HG03135 (cell line): ENCODE measurements around the gene SLC24A5.

ENCODE experiments used
- ATAC-seq: cut with Tn5 transposase; IDR thresholded peaks from one replicate; pipeline ENCODE4 v1.9.1; 2021; ENCODE audit warnings: mild to moderate bottlenecking, moderate library complexity; ENCODE audit not compliant: unreplicated experiment

Gene SLC24A5

DNA sequence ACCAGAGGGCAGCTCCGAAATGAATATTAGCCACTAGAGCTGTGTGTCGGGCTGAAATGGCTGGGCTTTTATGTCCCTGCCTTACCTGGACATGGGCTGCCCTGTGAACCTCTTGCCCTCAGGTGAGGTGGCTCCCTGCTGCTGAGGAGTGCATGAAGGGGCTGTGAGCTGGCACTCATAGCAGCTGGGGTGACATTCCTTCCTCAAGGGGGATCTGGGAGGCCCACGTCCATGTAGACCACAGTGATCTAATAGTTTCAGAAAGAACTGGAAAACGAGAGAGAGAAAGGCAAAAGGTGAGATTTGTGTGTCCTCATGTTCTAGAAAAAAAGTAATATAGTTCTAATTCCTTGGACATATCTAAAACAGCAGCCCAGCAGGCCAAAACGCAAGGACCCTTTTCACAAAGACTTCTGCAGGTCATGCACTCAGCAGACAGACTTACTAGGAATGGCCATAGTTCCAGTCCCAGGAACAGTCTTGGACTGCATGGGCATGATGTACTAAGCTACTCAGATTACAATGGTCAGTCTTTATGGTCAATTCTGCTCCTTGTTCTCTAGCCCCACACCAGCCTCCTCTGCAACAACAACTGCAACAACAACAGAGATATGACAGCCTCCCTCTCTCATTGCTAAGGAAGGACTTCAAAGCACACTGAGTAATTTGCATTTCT is 10.8 kb upstream of the SLC24A5 start:
- no peak for ATAC-seq

- no peak for ATAC-seq
Observed at GRCh38 chr15:48112242-48112641, 8.5 kb upstream of the SLC24A5 start.

DNA sequence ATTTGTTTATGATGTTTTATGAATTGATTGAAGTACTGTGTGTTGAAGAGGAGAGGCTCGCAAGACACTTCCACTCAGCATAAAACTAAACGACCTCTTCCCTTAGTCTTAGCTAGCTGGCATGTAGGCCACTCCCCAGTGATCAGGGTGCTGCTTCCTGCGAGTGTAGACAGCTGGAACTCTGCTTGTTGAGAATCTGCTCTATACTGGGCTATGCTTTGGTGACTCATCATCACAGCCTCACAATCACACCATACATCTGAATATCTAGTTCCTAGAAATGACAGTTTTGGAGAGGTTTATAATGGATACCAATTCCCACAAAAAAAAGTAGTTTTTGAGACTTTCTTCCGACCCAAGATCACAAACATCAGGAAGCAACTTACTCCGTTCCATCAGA is 1.5 kb upstream of the SLC24A5 start:
- ATAC-seq, result no peak

GRCh38 chr15:48121849-48122248 is 1.1 kb downstream of the SLC24A5 start:
- no peak for ATAC-seq

DNA sequence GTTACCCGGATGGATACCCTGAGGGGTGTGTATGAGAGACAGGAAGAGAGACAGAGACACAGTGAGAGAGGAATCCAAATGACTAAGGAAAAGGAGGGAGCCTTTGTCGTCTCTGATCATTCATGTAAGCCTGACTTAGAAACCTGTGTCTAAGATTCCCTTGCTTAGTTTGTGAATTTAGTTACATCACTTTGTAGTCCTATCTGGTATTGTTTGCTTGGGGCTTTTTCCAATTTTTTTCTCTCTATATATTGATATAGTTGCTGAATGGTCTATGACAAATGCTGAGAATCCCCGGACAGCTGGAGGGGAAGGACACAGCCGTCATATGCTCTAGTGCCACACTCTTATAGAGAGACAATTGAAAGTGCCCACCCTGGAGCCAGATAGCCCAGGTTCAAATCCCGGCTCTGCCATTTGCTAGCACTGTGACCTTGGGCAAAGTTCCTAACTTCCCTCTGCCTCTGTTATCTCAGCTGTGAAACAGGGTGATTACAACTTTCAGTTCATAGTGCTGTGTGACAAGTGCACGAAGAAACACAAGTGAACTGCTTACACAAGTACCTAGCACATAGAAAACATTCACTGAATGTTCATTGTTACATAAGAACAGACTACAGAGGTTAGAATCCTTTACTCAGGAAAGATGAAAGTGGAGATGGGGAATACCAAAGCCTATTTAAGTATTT is 6.0 kb downstream of the SLC24A5 start:
- no peak for ATAC-seq

- no peak for ATAC-seq
Observed at GRCh38 chr15:48131324-48131723, 10.5 kb downstream of the SLC24A5 start.

DNA sequence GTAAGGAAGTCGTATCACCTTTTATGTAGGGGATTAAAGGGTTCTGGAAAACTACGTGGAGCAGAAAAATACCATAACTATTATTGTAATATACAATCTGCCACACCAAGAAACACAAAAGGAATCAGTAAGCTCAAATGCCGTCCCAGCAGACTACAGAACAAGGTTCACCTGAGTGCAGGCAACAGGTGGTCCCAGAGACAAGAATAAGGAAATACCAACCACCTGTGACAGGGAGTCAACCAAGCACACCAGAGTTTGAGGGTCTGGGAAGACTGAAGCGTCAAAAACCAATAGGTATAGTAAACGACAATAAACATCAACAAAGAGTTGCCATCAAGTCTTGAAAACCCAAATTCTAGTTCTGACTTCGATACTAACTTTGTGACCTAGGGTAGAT is 12.1 kb downstream of the SLC24A5 start:
- ATAC-seq, result no peak

DNA sequence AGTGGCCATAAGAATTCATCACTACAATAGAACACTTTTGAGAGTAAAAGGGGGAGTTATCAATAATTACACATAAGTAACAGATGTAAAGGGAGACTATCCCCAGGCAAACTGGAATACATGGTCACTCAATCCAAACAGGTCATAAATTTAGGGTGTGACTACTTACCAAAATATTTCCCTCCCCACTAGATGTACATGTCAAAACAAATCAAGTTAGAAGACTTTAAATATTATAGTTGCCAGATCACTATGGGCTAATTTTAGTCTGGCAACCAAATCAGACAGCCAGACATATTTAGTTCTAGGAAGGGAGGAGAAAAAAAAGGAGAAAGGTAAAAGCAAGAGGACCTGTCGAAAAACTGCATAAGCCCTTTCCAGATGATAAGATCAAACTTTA is 23.1 kb downstream of the SLC24A5 start:
- ATAC-seq, result no peak

DNA sequence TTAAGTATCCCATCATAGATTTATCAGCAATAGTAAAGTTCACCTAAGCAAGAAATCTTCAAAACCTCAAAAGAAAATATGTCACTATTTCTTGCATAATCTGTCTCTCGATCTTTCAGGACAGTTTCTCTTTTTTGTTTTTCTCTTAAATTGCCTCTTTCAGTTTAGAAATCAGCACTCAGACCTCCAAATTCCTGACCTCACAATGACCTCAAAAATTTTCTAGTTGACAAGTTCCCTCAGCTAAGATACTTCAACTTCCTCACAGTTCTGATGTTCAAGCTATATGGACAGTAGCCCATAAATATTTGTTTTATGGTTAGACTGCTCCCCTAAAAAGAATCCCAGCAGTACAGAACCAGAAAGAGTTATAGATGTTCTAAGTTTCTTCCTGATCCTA is 24.1 kb downstream of the SLC24A5 start:
- no peak for ATAC-seq

DNA sequence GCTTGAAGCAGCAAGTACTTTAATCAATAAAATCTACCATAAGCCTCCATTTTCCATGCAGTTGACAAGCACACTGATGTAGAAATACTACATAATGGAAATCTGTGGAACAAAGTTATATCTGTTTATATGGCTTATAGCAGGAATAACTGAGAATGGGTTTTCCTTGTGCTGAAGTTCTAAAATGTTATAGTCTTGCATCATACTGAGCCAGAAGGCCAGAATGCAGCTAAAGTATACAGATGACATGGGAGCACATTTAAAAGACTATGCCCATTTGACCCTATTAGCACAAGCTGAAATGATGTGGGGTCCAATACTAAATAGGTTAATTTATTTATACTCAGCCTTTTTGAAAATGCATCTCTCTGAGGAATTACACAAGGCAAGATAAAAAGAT is 25.1 kb downstream of the SLC24A5 start:
- ATAC-seq, result no peak

DNA sequence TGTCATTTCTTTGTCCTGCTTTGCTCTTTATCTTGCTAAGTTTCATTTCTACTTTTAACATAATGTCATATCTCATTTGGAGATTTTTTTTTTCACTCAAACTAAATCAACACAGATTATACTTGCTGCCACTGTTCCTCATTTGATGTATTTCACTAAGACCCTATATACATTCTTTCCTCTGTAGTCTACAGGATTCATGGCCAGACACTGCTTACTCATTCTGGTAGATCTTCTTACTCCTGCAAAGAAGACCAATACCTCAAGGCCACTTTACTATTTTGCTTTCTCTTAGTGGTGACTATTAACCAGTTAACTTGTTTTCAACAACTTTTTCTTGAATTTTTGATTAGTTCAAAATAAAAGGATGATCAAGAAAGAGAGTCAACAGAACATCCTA is 26.6 kb downstream of the SLC24A5 start:
- no peak for ATAC-seq

DNA sequence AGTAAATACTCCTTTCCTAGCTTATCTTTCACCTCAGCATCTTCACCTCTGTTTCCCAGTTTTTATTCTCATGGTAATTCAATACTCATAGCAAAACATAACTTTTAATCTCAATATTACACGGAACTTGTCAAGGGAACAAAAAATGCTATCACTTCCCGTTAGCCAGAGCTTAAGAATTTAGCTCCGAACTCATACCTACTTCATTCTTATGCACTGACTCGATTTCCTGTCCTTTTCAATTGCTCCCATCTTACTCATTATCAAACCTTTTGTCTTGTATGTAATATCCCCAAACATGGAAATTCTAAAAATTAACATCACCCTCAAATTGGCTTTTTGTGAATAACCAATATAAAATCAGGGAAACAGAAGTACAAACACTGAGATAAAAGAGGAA is 29.1 kb downstream of the SLC24A5 start:
- no peak for ATAC-seq

- no peak for ATAC-seq
Observed at GRCh38 chr15:48153526-48153925, 32.7 kb downstream of the SLC24A5 start.

DNA sequence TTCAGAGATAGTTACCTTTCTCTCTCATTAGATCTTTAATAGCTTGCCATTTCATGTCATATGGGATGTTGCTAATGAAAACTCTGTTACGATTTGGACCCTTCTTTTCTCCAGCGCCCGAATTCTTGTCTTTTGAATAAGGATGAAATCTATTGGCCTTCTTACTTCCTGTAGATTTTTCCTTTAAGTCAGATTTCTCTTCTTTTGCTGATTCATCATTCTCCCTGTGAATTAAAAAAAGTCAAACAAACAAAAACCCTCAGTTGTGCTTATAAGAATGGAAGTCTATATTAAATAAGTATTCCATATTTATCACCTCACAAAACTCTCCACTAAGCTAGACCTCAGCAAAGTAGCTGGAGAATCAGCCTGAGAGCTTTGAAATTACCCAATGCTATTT is 47.8 kb downstream of the SLC24A5 start:
- no peak for ATAC-seq

DNA sequence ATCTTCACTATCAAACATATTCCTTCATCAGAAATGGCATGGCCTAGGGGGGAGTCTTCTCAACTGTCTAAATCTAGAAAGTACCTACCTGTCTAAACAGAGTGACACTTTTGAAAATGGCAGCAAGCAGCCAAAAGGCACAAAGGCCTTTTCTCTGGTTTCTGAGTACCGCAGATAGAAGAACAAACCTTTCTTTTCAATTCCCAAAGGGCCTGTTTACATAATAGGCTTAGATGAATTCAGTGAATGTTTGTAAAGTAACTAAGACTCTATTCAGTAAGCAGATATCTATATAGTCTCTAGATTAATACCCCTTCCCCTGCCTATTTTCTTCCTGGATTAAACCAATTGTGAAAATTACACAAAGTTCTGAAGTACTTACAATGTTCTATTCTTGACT is 50.2 kb downstream of the SLC24A5 start:
- no peak for ATAC-seq

DNA sequence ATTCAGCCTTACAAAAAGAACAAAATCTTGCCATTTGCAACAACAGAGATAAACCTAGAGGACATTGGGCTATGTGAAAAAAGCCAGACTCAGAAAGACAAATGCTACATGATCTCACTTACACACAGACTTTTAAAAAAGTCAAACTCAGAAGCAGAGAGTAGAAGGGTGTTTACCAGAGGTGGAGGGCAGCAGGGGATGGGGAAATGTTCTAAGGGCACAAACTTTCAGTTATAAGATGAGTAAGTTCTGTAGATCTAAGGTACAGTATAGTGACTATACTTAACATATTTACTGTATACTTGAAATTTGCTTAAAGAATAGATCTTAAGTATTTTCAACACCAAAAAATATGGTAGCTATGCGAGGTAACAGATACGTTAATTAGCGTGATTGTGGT is 54.3 kb downstream of the SLC24A5 start:
- ATAC-seq, result no peak

GRCh38 chr15:48176112-48176511 is 55.3 kb downstream of the SLC24A5 start:
- ATAC-seq, result no peak

DNA sequence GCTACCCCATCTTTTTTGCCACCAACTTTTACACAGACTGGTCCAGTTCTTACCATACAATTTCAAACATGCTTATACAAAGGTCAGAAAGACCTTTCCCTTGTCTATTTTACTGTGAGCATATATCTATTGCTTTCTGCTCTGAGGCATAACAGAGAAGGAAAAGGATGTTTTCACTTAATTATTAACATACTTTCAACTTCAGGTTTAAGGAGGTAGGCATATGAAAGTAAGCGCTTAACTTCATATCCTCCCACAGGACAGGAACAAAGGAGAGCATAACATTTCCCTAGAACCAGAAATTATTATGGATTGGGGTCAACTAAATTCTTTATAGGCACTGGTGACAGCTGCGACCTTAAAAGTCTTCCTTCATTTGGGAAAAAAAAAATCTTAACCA is 56.2 kb downstream of the SLC24A5 start:
- ATAC-seq, result no peak

- ATAC-seq, result peak; percentile 59
Observed at GRCh38 chr15:48177383-48177765, 56.6 kb downstream of the SLC24A5 start.

DNA sequence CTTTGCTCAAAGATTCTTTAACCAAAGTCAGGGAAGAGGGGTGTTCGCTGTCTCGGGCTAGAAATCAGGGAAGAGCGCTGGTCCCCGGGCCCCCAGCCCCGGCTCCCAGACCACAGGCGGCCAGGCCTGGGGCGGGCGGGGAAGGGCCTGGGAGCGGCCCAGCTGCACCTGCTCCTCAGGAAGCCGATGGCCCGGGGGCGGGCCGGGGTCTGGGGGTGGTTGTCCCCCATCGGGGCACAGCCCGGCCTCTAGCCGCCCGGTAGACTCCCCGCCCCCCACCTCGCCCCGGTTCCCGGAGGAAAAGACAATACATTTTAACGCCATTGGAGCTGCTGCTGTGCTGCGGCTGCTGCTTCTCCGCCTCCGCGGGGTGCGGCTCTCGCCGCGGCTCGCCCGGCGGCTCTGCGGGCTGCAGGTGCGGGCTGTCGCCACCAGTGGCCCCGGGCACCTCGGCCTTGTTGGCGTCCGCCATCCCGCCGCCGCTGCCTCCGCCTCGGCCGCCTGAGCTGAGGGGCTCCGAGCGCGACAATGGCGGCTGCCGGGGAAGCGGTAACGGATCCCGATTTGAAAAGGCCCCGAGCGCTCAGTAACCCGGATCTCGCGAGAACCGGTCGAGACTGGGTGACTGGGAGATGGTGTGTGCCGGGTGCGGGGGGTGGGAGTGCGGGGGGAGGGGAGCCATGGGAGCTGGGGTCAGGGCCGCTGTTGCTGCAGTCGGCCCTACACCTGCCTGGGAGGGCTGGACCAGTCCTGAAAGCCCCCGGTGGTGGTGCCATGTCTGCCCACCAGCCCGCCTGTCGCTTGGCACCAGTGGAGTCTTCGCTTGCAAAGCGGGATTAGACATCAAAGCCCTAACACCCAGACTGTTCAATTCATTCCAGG is 57.2 kb downstream of the SLC24A5 start, which contains the start of gene MYEF2:
Gene MYEF2, minus strand, starts transcription at position 530 of the 882 bp plus-strand sequence. Its CDS starts 58 bp downstream, at position 472.
- ATAC-seq, result peak; percentile 74

GRCh38 chr15:48178648-48178931 is 57.8 kb downstream of the SLC24A5 start:
- no peak for ATAC-seq

- no peak for ATAC-seq
Observed at GRCh38 chr15:48182749-48183148, 62.0 kb downstream of the SLC24A5 start.
